GM12801 (cell line): ENCODE measurements around the gene TMEM98.

Experiments used
- CTCF ChIP-seq: IDR thresholded peaks from one replicate; pipeline ENCODE4 v1.5.1; 2011; ENCODE audit warnings: control low read depth; ENCODE audit not compliant: insufficient read length; ENCODE audit errors: extremely low read depth

The TMEM98 gene

GRCh38 chr17:32910769-32911168 is 17.2 kb upstream of the TMEM98 start:
- no peak for TF ChIP-seq CTCF

DNA sequence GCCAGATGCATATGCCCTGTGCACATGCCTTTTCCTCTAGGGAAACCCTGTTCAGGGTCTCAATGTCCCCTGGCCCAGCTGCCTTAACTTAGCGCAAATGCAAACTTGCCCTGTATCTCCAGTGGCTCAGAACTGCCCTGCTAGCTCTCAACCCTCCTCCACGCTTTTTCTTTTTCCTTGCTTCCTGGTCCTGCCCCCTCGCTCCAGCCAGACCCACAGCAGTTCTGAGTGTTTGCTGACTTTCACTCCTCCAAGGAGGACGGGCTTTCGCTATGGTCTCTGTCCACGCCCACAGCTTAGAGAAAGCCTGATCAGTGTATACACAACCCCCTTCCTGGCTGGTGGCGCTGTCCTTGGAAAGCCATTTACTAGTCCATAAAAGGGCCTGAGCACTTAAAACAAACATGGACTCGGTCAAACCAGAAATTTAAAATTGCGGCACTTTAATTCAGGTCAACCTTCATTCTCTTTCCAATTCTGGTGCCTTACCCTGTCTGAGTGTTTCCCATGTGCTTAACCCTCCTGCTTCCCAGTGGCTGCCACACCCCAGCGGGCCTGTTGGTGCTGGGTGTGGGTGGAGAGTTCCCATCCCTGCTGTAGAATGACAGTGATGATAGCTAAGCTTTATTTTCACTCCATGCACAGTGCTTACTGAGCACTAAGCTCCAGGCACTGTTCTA is 15.6 kb upstream of the TMEM98 start:
- no peak for TF ChIP-seq CTCF

GRCh38 chr17:32913593-32913992 is 14.4 kb upstream of the TMEM98 start:
- TF ChIP-seq CTCF: no peak

DNA sequence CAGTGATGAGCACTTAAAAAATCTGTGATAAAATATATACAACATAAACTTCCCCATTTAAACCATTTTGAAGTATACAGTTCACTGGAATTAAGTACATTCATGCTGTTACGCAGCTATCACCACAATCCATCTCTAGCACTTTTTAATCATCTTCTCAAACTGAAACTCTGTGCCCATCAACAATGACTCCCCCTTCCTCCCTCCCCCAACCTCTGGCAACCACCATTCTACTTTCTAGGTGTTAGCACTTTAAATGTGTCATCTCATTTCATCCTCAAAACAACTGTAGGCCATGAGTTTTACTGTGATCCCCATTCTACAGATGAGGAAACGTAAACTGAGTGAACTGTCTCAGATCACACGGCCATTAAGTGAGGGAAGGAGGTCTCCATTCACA is 13.8 kb upstream of the TMEM98 start:
- no peak for TF ChIP-seq CTCF

GRCh38 chr17:32915245-32915644 is 12.7 kb upstream of the TMEM98 start:
- no peak for TF ChIP-seq CTCF

GRCh38 chr17:32916134-32916533 is 11.8 kb upstream of the TMEM98 start:
- TF ChIP-seq CTCF: no peak

GRCh38 chr17:32917081-32917480 is 10.9 kb upstream of the TMEM98 start:
- no peak for TF ChIP-seq CTCF
